Skeletal muscle tissue (tissue), 4 donors: Measurements from ENCODE around the gene IFNL4. TPM values are rescaled to one million over a fixed set of nuclear protein-coding genes. Genes with fewer than 3 reads are reported as not detected.

Experiments used
- H3K27ac ChIP-seq: one replicate; pipeline ENCODE4 v1.7.0; 2013; ENCODE audit warnings: mild to moderate bottlenecking, low read depth, low read length, inconsistent platforms
- H3K27me3 ChIP-seq, 3 donors: one replicate each; pipeline ENCODE4 v1.7.0; 2013; ENCODE audit warnings: low read length in 3 of 3; ENCODE audit not compliant: control insufficient read depth in 3 of 3, insufficient read depth in 3 of 3
- H3K36me3 ChIP-seq, 3 donors: one replicate each; pipeline ENCODE4 v1.7.0; 2013; ENCODE audit warnings: low read length in 3 of 3; ENCODE audit not compliant: control insufficient read depth in 3 of 3, insufficient read depth in 3 of 3
- H3K4me1 ChIP-seq, 3 donors: one replicate each; pipeline ENCODE4 v1.7.0; 2013; ENCODE audit warnings: low read length in 3 of 3, mild to moderate bottlenecking in 3 of 3; ENCODE audit not compliant: control insufficient read depth in 3 of 3, insufficient read depth in 3 of 3
- H3K4me3 ChIP-seq, 3 donors: one replicate each; pipeline ENCODE4 v1.7.0; 2013; ENCODE audit warnings: low read length in 3 of 3
- H3K9ac ChIP-seq, 3 donors: one replicate each; pipeline ENCODE4 v1.7.0; 2013; ENCODE audit warnings: low read length in 3 of 3, mild to moderate bottlenecking in 3 of 3, moderate library complexity in 2 of 3, low read depth in 1 of 3
- H3K9me3 ChIP-seq, 3 donors: one replicate each; pipeline ENCODE4 v1.7.0; 2013; ENCODE audit warnings: low read length in 3 of 3; ENCODE audit not compliant: control insufficient read depth in 3 of 3
- total RNA-seq: library from RNA; depleted of rRNA; stranded (reverse); fragments of >200 nt; gene quantifications from one replicate; pipeline ENCODE4 v1.2.3, GENCODE V29; 2014
- donor health status: Osteomylitis.

Gene IFNL4
- not detected for total RNA-seq

DNA sequence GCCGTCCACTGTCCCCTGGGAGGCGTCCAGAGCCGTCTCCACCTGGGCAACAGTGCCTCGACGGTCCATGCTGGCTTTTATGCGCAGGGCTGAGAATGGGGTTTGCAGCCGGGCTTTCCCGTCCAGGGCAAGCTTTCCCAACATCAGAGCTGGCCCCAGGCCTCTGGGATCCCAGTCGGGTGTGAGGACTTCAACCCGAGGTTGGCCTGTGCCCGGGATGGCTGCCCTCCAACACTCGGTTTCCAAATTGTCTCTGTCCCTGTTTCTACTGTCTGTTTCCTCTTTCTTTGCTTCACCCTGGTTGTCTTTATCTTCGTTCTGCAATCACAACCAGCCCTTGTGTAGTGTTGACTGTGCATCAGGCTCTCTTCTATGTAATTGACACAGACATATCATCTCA is at the start of gene IFNL4:
Gene IFNL4 (minus strand): TSS at position 51 of the 400 bp plus-strand sequence.
- no peak within 1 kb of the TSS for H3K27ac ChIP-seq
- H3K36me3 ChIP-seq: no peaks in the 10 kb centered on the region
- H3K4me3 ChIP-seq: no peak within 1 kb of the TSS
- H3K4me1 ChIP-seq: peaks cover 0 to 7% (median 0%) of the 10 kb centered on the region in 3 donors
- no peaks in the 10 kb centered on the region for H3K9me3 ChIP-seq
- peaks cover 21 to 39% (median 32%) of the 10 kb centered on the region in 3 donors for H3K27me3 ChIP-seq
- no peak within 1 kb of the TSS for H3K9ac ChIP-seq

DNA sequence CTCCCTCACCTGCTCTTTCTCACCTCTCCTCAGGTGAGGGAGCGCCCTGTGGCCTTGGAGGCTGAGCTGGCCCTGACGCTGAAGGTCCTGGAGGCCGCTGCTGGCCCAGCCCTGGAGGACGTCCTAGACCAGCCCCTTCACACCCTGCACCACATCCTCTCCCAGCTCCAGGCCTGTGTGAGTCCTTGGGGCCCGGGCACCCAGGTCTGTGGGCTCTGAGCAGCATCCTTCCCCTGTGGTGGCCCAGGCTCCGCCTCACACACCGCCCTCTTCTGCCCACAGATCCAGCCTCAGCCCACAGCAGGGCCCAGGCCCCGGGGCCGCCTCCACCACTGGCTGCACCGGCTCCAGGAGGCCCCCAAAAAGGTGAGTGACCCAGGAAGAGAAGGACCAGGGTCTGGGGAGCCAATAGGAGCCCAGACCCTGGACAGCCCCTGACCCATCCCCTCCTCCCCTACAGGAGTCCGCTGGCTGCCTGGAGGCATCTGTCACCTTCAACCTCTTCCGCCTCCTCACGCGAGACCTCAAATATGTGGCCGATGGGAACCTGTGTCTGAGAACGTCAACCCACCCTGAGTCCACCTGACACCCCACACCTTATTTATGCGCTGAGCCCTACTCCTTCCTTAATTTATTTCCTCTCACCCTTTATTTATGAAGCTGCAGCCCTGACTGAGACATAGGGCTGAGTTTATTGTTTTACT is 49.4 kb upstream of the IFNL4 start:
- Histone ChIP-seq H3K9ac (no peak overlapping the region), H3K4me3 (no peak overlapping the region), H3K27me3 (peaks cover 7 to 12% (median 11%) of the 10 kb centered on the region in 3 donors), H3K9me3 (no peaks in the 10 kb centered on the region), H3K27ac (no peak overlapping the region), H3K4me1 (no peaks in the 10 kb centered on the region), H3K36me3 (no peaks in the 10 kb centered on the region)

DNA sequence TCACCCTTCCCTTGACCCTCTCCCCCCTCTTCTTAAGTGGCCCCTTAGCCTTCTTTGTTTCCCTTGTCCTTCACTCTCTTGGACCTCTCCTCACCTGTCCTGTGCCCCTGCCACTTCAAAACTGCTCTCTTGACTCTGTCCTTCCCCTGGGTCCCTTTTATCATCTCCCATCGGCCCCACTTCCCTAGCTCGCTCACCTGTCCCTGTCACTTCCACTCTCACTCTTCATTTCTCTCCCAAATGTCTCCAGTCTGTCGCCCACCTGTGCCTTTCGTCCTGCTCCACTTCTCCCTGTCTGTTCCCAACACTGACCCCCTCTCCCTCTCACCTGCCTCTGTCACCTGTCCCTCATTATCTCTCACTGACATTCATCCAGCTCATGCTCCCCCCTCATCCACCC is 48.2 kb upstream of the IFNL4 start:
- H3K9me3 ChIP-seq: no peaks in the 10 kb centered on the region
- peaks cover 7 to 17% (median 11%) of the 10 kb centered on the region in 3 donors for H3K27me3 ChIP-seq
- H3K27ac ChIP-seq: no peak overlapping the region
- no peak overlapping the region for H3K9ac ChIP-seq
- H3K4me1 ChIP-seq: no peaks in the 10 kb centered on the region
- no peaks in the 10 kb centered on the region for H3K36me3 ChIP-seq
- H3K4me3 ChIP-seq: no peak overlapping the region

DNA sequence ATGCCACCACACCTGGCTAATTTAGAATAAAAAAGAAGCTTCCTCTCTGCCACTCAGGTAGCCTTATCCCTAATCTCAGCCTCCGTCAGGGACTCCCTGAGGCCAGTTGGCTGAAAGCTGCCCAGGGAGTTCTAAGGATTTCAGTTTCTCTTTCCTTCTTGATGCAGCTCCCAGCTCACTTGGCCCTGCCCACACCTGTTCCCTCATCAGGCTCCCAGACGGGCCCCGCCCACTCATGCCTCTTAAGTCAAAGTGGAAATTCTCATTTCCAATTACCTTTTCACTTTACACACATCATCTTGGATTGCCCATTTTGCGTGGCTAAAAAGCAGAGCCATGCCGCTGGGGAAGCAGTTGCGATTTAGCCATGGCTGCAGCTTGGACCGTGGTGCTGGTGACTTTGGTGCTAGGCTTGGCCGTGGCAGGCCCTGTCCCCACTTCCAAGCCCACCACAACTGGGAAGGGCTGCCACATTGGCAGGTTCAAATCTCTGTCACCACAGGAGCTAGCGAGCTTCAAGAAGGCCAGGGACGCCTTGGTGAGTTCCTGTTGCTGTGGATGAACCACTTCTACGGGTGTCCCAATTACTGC is 47.5 kb upstream of the IFNL4 start, which contains the start of gene IFNL1:
Gene IFNL1 (plus strand): TSS at position 353 of the 591 bp plus-strand sequence. CDS start 15 bp downstream, at position 368.
- H3K4me1 ChIP-seq: no peaks in the 10 kb centered on the region
- H3K9ac ChIP-seq: no peak within 1 kb of the TSS
- H3K9me3 ChIP-seq: no peaks in the 10 kb centered on the region
- no peak within 1 kb of the TSS for H3K4me3 ChIP-seq
- no peaks in the 10 kb centered on the region for H3K36me3 ChIP-seq
- peaks cover 9 to 17% (median 14%) of the 10 kb centered on the region in 3 donors for H3K27me3 ChIP-seq
- H3K27ac ChIP-seq: no peak within 1 kb of the TSS

DNA sequence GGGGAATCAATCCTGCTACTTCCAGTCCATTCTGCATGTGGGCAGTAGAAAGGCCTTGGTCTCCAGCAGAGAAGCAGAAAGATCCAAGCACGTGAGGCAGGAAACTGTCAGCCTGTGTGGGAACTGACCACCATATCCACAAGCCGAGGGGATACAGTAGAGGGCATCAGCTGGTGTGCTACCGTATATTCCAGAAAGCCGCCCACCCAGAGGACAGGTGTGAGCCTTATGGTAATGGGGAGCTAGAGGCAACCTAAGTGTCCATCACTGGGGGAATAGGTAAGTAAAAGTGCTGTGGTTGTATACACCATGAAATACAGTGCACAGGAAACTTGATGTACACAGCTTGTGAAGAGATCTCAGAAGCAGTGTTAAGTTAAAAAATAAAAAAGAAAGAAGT is 44.7 kb upstream of the IFNL4 start:
- H3K9me3 ChIP-seq: no peaks in the 10 kb centered on the region
- peaks cover 9 to 16% (median 16%) of the 10 kb centered on the region in 3 donors for H3K27me3 ChIP-seq

DNA sequence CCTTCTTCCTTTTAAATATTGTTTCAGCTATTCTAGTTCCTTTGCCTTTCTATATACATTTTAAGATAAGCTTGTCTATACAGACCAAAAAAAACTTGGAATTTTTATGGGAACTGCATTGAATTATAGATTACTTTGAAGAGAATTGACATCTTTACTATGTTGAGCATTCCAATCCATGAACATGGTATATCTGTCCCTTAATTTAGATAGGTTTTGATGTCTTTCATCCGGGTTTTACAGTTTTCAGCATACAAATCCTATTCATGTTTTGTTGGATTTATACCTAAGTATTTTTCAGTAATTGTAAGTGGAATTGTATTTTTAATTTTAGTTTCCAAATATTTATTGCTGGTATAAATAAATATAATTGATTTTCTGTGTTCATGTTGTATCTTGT is 35.4 kb upstream of the IFNL4 start:
- no peak overlapping the region for H3K4me3 ChIP-seq
- no peaks in the 10 kb centered on the region for H3K4me1 ChIP-seq
- H3K36me3 ChIP-seq: no peaks in the 10 kb centered on the region
- no peaks in the 10 kb centered on the region for H3K27me3 ChIP-seq
- no peak overlapping the region for H3K27ac ChIP-seq
- H3K9ac ChIP-seq: no peak overlapping the region
- peaks cover 0 to 8% (median 3%) of the 10 kb centered on the region in 3 donors for H3K9me3 ChIP-seq

More for the DNA sequence above, 44.7 kb upstream of the IFNL4 start:
- no peak overlapping the region for H3K4me3 ChIP-seq
- H3K9ac ChIP-seq: no peak overlapping the region
- no peaks in the 10 kb centered on the region for H3K4me1 ChIP-seq
- H3K27ac ChIP-seq: no peak overlapping the region
- H3K36me3 ChIP-seq: no peaks in the 10 kb centered on the region

DNA sequence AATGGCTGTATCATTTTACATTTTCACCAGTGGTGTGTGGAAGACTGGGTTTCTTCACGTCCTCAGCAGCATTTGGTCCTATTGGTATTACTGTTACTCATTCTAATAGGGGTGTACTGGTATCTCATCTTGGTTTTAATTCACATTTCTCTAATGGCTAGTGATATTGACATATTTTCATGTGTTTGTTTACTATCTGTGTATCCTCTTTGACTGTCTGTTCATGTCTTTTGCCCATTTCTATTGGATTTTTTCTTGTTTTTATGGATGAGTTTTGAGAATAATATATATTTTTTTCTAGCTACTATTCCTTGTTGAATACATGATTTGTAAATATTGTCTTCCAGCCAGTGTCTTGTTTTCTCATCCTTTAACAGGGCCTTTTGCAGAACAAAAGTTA is 33.4 kb upstream of the IFNL4 start:
- Histone ChIP-seq H3K9me3 (peaks cover 0 to 8% (median 3%) of the 10 kb centered on the region in 3 donors), H3K9ac (no peak overlapping the region), H3K4me3 (no peak overlapping the region), H3K4me1 (no peaks in the 10 kb centered on the region), H3K27me3 (peaks cover 0 to 8% (median 4%) of the 10 kb centered on the region in 3 donors), H3K27ac (no peak overlapping the region), H3K36me3 (no peaks in the 10 kb centered on the region)

DNA sequence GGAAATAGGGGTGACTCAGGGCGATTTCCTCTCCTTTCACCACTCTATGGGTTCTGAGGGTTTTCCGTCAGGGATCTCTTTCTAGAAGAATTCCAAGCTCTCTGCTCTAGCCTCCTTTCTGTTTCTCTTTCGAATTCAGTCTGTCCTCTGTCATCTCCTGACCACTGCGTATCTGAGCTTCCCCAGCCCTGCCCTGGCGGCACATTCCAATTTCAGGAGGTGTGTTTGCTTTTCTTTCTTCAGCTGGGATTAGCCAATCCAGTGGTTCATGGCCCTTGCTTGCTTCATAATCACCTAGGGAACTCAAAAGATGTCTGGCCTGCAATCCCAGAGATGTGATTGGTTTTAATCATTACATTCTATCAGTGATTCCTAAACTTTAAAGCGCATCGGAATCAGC is 28.9 kb upstream of the IFNL4 start:
- Histone ChIP-seq H3K27me3 (peaks cover 4 to 8% (median 6%) of the 10 kb centered on the region in 3 donors), H3K36me3 (no peaks in the 10 kb centered on the region), H3K27ac (no peak overlapping the region), H3K9ac (no peak overlapping the region), H3K4me3 (no peak overlapping the region), H3K4me1 (no peaks in the 10 kb centered on the region), H3K9me3 (peaks cover 0 to 6% (median 3%) of the 10 kb centered on the region in 3 donors)

DNA sequence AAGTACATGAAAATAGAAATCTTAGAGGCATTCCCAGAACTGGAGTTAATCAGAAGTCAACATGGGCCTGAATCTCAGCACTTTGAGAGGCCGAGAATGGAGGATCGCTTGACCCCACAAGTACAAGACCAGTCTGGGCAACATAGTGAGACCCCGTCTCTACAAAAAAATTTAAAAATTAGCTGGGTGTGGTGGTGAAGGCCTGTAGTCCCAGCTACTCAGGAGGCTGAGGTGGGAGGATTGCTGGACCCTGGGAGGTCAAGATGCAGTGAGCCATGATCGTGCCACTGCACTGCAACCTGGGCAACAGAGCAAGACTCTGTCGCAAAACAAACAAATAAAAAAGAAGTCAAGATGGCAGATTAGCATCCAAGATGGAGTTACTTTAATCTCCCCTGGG is 28.1 kb upstream of the IFNL4 start:
- H3K9me3 ChIP-seq: peaks cover 0 to 3% (median 3%) of the 10 kb centered on the region in 3 donors
- no peaks in the 10 kb centered on the region for H3K36me3 ChIP-seq
- H3K4me3 ChIP-seq: no peak overlapping the region
- H3K27me3 ChIP-seq: peaks cover 4 to 8% (median 6%) of the 10 kb centered on the region in 3 donors
- no peaks in the 10 kb centered on the region for H3K4me1 ChIP-seq
- no peak overlapping the region for H3K9ac ChIP-seq
- H3K27ac ChIP-seq: no peak overlapping the region

DNA sequence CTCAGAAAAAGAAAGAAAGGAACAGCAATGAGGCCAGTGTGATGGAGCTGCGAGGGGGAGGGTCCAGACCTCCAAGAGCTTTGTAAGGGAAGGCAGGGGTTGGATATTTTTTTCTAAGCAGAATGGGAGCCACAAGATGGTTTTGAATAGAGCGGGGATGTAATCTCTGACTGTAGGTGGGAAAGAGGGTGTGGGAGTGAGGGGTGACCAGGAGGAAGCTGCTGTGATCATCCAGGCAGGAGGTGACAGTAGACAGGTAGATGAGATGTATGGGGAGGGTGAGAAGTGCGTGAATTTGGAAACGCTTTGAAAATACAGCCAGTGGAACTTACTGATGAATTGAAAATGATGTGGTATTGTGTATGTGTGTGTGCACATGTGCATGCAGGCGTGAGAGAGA is 26.9 kb upstream of the IFNL4 start:
- no peaks in the 10 kb centered on the region for H3K9me3 ChIP-seq
- no peaks in the 10 kb centered on the region for H3K4me1 ChIP-seq
- no peak overlapping the region for H3K27ac ChIP-seq
- peaks cover 10 to 14% (median 13%) of the 10 kb centered on the region in 3 donors for H3K27me3 ChIP-seq
- no peak overlapping the region for H3K9ac ChIP-seq
- H3K36me3 ChIP-seq: no peaks in the 10 kb centered on the region
- H3K4me3 ChIP-seq: no peak overlapping the region
